ENCODE results near the gene S100A13. TPM values are rescaled to one million over a fixed set of nuclear protein-coding genes. Genes with fewer than 3 reads are reported as not detected.

S100A13 gene
- total RNA-seq, 1 donor from 2014 or later, result 26.5 TPM

DNA sequence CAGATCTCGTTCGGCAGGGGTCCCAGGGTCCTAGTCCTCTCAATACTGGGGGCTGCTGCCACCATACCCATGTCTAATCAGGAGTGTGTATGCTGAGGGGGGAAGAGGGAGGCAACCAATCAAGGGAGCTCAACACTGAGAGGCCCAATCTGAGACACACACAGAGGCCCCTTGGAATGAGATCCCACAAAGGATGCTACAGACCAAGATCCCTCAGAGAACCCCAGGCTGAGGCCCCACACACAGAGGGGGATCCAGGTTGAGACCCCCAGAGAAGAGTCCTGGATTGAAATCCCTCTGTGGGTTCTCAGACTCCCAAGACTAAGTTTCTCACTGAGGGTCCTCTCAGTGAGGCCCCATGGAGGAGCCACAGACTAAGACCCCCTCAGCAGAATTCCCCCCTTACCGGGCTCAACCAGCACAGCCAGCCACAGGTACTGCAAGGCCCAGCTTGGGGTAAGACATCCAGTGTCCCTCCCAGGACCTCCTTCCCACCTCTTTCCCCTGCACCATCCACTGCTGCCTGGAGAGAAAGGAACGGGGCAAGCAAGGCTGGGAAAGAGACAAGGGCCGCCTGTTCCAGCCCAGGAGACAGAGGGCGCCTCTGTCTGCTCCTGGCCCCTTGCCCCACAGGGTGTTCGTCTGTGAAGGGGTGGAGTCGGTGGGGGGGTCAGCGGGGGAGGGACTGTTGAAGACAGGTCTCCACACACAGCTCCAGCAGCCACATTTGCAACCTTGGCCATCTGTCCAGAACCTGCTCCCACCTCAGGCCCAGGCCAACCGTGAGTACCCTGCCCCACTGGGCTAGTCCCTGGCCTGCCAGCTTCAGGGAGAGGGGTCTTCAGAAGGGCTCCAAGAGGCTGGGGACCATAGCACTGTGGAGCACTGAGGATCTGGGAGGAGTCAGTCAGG is 666 bp upstream of the S100A13 start, which contains the start of gene S100A1:
Gene S100A1, plus strand, starts transcription at position 720 of the 912 bp plus-strand sequence. CDS start 2,088 bp downstream, outside the sequence.
- no peak for DNase-seq (ENCODE audit: low spot score)

DNA sequence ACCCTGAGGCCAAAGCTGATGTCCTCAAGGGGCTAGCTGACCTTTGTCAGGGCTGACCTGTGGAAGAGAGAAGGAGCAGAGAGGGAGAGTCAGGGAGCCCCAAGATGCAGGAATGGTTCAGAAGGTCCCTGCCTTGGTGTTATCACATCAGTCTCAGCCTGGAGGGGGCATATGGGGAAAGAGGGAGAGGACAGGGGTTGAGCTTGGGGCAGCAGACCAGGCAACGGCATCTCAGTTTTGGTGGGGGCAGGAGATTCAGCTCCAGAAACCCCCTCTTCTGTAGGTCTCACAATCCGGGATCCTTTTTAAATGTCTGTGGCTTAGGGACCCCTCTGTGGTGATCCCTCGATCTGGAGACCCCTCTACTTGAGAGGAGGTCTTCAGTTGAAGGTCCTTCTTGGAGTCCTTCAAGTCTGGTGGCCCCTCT is 815 bp downstream of the S100A13 start:
- DNase-seq (ENCODE audit: low spot score), result no peak

DNA sequence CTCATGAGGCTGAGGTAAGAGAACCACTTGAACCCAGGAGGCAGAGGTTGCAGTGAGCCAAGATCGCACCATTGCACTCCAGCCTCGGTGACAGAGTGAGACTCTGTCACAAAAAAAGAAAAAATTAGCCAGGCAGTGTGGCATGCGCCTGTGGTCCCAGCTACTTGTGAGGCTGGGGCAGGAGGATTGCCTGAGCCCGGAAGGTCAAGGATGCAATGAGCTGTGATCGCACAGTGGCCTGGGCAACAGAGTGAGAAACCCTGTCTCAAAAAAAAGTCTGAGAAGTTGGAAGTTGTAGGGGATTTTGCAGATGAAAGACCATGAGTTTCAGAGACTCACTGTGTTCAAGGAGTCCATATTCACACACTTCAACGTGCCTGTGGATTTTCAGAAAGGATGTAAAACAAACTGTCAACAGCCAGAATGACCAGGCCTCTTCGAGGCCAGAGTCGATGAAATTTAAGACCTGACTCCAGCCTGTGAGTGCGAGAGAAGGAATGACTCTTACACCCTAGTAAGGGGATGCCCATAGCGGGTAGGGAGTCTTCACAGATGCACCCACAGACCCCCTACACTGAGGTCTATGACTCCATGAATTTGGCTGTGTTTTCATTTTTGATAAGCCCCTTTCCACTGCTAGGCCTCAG is 2.2 kb downstream of the S100A13 start:
- DNase-seq (ENCODE audit: low spot score), result peak; percentile 40

DNA sequence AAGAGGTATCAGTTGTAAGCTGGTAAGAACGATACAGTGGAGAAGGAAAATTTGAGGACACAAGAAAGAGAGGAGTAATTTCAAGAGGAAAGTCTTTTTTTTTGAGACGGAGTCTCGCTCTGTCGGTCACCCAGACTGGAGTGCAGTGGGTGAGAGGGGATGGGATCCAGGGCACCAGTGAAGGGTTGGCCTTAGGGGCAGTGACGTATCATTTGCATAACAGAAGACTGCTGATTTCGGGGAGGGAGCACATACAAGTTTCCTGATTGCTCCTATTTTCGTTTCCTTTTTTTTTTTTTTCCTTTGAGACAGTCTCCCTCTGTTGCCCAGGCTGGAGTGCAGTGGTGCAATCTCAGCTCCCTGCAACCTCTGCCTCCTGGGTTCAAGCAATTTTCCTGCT is 4.2 kb downstream of the S100A13 start:
- no peak for DNase-seq (ENCODE audit: low spot score)

DNA sequence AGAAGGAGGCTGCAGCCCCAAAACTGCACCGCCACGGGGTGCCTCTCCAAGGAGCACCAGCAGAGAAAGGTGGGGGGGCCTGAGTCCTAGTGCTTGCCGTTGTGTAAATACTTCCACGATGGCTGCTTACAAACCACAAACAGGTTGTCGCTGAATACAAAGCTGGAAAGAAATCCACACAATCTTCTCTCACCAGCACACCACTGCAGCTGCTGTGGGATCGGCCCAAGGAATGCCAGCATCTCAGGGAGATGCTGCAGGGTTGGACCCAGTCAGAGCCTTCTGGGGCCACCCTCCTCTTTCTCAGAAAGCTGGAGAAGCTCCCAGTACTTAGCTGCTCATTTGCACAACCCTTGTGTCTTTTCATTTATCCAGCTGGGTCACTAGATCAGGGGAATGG is 8.1 kb downstream of the S100A13 start:
- DNase-seq (ENCODE audit: low spot score), result no peak

DNA sequence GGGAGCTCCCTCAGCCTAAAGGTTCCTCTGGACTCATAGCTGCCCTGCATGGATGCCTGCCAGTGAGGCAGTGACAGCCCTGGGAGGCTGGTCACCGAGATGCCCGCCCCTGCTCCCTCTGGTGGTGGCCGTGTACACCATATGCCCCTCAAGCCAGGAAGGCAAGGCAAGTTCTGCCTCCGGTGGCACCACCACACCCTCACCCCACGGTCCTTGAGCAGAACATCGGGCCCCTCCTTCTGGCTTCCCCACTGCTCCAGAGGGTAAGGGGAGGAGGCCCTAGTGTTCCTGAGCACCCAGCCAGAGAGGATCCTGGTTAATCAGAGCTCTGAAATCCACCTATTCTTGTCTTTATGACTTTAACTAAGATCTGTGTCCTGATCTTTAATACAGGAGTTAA is 9.6 kb downstream of the S100A13 start:
- no peak for DNase-seq (ENCODE audit: low spot score)

DNA sequence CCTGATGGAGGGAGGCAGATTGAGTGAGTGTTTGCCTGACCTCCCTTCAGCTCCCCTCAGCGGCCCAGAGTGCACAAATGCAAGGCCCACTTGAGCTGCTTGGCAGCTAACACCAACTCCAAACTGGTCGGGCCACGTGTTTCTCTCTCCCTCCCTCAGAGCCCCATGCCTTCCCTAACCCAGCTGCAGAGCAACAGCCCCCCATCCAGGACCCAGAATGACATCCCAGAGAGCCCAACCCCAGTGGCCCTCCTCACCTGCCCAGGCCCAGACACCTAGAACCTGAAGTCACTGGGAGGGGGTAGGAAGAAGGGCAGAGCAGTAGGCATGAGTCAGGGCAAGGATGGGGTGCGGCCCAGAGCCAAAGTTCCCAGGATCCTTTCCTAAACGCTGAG is 10.4 kb downstream of the S100A13 start:
- DNase-seq (ENCODE audit: low spot score), result peak; percentile 28

DNA sequence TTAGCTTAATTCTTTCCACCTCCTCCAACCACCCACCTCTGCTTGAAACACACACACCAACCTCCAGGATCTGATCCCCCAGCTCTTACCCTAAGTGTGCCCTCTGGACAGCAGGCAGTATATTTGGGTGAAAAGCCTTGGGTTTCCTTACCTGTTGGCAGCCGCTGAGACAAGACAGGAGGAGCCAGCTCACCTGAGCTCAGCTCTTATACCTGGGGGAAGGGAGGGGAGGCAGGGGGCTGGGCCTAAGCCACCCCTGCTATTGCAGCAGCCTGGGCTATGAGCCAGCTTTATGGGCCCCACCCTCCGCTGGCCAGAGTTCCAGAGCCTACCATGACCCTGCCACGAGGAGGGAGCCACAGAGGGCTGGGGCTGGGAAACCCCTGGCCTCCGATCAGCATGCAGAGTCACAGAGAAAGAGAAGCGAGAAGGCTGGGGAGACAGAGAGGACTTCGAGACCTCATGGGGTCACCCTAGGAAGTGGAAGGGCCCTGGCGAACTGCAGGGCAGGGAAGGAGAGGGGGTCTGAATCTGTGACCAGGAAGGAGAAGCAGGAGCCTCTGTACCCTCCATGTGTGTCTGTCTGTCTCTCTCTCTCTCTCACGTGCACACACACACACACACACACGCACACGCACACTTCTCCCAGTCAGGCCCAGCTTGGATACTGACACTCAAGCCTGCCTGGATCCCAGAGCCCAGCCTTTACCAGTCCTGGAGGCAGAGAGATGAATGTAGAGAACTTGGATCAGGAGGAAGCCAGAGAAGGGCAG is 11.0 kb downstream of the S100A13 start, which contains the start of gene S100A14:
Gene S100A14, minus strand, starts transcription at position 182 of the 773 bp plus-strand sequence. CDS start 467 bp downstream, outside the sequence.
- DNase-seq (ENCODE audit: low spot score), result peak; percentile 37

DNA sequence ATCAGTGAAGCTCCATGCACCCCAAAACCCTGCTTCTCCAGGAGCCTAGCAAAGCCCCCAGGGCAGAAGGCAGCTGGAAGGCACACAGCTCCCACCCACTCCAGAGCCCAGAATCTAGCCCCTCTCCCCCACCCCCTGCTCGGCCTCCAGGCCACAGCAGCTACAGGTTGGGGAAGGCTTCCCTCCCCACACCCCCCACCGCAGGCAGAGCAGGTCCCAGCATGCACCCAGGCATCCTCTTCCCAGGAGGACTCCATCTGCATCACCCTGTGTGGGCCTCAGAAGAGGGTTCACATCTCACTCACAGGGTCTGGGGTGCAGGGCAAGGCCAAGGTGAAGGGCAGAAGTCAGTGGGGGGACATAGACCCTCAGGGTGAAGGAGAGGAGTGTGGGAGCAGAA is 11.9 kb downstream of the S100A13 start:
- DNase-seq (ENCODE audit: low spot score), result no peak

DNA sequence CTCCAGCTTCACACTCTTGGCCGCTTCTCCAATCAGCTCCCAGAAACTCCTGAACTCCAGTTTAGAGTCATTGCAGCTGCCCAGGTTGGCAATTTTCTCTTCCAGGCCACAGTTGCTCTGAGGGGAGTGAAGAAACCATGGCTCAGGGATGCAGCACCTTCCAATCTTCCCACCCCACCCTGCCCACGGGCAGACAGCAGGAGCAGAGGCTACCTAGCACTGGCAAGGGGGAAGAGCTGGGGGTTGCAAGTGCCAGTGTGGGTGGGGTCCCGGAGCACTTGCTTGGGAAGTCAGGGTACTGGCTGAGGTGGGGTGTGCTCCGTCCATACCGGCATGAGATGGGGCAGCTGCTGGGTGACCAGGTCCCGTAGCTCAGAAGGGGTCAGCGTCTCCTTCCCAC is 12.4 kb downstream of the S100A13 start:
- no peak for DNase-seq (ENCODE audit: low spot score)

DNA sequence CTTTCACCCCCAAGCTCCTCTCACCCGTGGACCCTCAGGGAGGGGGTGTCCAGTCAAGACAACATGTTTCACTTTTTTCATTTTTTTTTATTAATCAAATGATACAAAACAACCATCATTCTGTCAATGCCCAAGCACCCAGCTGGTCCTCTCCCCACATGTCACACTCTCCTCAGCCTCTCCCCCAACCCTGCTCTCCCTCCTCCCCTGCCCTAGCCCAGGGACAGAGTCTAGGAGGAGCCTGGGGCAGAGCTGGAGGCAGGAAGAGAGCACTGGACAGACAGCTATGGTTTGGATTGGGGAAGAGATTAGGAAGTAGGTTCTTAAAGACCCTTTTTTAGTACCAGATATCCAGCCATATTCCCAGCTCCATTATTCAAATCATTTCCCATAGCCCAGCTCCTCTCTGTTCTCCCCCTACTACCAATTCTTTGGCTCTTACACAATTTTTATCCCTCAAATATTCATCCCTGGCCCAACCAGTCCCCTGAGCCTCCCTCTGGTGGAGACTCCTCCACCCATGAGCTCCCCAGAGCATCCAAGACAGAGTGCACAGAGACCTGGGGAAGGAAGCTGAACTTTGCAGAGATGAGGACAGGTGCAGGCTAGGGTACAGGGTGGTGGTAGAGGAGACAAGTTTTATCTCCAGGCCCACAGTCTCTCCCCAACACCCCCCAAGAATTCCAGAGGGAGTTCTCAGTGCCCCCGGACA is 13.0 kb downstream of the S100A13 start:
- DNase-seq (ENCODE audit: low spot score), result no peak

DNA sequence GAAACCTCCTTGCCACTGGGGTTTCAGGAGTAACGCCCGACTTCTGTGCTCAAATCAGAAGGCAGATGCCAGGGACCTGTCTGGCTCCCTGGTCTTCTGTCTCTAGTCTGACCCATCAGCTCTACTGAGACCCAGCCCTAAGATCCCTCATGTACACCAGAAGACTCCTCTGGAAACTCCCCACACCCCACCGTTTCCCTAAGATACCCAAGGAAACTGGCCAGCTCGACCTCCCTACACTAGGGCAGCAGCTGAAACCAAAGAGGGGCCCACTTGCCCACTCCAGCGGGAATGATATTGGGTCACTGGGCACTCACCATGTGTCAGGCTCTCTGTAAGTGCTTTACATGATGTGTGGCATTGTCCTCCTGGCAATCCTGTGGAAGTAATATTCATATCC is 13.9 kb downstream of the S100A13 start:
- no peak for DNase-seq (ENCODE audit: low spot score)

DNA sequence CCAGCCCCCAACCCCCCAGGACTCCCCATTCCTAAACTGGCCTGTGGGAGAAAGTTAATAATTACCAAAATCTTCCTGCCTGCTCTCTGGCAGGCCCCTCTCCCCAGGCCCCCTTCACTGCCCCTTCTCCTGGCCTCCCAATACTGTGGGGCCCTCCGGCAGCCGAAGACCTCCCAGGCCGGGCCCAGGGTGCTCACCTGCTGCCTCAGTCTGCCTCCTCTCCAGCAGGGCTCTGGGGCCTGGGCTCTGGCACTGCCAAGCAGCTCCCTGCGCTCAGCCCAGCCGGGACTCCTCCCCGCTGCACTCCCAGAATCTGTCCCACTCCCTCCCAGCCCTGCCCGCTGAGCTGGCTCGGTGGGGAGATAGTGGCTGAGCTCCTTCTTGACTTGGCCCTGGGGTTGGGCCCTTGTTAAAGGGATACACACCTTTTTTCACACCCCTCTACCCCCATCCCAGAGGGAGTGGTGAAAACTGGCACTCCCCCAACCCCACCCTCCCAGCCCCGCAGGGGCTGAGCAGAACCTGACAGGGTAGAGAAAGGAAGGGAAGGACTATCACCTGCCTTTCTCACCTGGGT is 14.5 kb downstream of the S100A13 start, which contains the start of gene S100A16:
Gene S100A16, minus strand, starts transcription at position 383 of the 577 bp plus-strand sequence. CDS start 4,986 bp downstream, outside the sequence.
- peak; percentile 89 for DNase-seq (ENCODE audit: low spot score)

DNA sequence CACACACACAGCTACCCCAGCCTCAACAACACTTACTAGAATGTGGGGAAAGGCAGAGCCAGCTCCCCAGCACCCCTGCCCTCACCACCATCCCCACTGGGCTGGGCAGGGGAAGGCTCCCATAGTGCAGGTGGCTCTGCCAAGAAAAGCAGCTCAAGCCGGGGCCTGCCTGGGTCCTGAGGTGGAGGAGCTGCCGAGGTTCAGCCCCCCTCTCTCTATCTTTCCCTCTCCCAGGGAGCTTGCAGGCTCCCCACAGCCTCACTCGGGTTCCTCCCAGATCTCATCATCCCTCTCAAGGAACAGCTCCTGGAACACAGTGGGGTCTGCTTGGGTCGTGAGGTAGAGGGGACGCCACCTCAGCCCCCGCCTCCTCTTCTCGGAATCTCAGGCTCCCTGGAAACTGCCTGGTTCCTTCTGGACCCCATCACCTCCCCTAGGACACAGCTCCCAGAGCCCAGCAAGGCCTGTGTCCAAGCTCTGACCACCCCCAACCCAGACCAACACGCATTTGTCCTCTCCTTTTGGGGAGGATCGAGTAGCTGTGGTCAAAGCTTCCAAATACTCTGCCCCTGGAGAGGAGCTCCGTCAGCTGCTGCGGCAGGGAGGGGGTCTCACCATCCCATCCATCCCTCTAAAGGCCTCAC is 15.1 kb downstream of the S100A13 start:
- peak; percentile 30 for DNase-seq (ENCODE audit: low spot score)

DNA sequence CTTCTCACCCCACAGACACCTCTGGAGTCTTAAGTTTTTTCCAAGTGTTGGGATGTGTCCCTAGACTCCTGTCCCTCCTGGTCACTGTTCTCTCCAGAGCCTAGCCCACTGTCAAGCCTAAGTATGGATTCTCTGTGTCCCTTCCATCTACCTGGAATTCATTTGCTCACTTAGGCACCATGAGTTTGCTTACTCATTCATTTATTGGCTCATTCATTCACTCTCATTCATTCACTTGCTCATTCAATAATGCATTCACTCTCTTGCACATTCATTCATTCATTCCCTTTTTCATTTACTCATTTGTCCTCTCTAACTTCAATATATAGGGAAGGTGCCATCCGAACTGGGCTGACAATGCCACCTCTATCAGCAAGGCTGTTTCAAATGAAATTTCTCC is 15.9 kb downstream of the S100A13 start:
- no peak for DNase-seq (ENCODE audit: low spot score)

DNA sequence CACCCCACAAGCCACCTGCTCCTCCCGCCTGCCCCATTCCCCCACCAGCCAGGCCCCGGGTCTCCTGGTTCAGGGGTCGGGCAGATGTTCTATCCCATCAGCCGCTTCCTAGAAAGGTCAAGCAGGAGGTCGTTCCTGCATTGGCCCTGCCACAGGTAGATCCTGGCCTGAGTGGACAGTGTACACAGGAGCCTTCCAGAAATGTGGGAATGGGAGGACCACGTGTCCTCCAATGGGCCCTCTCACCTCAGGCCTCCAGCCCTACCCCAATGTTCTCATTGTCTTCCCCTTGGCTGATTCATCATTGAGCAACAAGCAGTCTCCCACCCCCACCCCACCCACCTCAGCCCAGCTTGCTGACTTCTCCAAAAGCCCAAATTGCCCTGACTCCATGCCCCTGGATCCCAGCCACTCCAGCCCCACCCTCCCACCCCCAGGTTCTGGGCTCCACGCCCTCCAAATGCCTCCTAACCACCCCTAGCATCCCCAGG is 16.4 kb downstream of the S100A13 start:
- no peak for DNase-seq (ENCODE audit: low spot score)

DNA sequence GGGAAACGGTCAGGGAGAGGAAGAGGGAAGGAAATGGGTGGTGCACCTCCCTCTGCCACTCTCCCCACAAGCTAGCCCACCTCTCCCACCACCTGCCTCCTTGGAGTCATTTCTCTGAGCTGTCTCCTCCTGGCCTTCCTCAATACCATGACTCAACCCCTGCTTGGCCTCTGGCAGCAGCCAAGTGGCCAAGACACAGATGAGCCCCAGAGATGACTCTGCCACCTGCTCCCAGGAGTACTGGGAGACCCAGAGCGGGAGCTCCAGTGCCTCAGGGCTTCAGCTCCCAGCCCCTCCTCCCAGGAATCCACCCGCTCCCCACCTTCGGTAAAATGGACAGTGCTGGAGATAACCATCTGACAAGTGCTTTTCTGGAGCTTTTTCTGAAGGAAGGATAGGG is 17.0 kb downstream of the S100A13 start:
- no peak for DNase-seq (ENCODE audit: low spot score)

DNA sequence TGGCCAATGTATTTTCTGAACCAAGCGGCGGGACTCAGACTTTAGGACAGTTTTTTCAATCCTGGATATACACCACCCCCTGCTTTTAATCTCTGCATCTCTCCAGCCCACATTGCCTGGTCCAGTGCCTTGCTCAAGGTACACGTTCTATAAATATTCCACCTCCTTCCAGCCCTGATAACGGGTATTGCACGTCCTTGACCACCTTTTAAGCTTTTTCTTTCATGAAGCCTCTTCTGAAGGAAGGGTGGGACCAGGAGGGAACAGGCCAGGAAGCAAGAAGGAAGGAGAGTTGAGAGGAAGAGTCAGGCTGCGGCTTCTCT is 17.8 kb downstream of the S100A13 start:
- DNase-seq (ENCODE audit: low spot score), result no peak

DNA sequence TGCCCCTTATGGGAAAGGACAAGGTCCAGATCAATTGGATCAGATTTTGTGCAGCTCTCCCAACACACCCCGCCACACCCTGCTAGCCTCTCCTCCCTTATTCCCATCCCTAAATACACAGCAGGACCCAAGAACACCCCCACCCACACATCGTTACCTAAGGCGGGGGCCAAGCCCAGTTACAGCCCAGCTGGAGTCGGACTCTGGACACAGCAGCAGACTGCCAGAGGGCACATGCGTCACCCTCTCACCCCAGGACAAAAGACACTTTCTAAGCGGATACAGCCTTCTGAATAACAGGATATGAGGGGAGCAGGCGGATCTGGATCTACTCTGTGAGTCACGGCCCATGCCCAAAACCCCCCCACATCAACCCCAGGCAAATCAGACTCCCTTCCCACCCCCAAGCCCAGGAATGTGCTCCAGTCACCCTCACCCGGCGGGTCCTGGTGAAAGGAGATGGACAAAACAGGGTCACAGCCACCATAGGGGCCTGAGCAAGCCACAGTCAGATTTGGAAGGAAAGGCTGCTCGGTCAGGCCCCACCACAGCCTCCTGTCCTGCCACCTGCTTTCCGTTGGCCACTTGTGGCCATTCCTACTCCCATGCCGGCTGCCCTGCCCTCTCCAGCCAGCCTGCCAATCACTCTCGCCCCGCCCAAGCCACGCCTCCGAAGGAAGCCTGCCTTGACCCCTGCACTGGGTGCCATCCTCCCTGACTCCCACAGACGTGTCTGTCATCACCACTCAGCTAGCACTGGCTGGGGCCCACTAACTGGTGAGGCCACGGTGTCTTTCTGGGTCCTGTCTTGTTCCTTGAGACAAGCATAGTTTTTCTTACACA is 18.3 kb downstream of the S100A13 start:
- DNase-seq (ENCODE audit: low spot score), result peak; percentile 68

Data from umbilical cord (tissue), 2 donors.